ENCODE results near the gene ZNF385B. TPM values are rescaled to one million over a fixed set of nuclear protein-coding genes. Genes with fewer than 3 reads are reported as not detected.

Gene ZNF385B
- not detected in 5 replicates for total RNA-seq (2022; extraction: Qiagen RNA extraction; ENCODE audit: low read depth)

GRCh38 chr2:179861416-179862067, at the start of gene ZNF385B:
Gene ZNF385B, minus strand, starts transcription at chr2:179861612.

Other genes starting within 250 kb of the ZNF385B start
- 9.0 to 19.2 TPM (median 12.0 TPM) in 5 replicates for gene CWC22, start 145.7 kb upstream of the ZNF385B start, total RNA-seq (2022; extraction: Qiagen RNA extraction; ENCODE audit: low read depth)

Measured in A549 treated with ZK216348 at 1 μM for 4 hours (cell line).